ENCODE results near the gene KLHL36. TPM values are rescaled to one million over a fixed set of nuclear protein-coding genes. Genes with fewer than 3 reads are reported as not detected.

Gene KLHL36
- total RNA-seq: 59.4 and 86.6 TPM in 2 replicates

GRCh38 chr16:84647828-84648594, at the start of gene KLHL36:
TSS of gene KLHL36 (plus strand) at chr16:84648511. CDS start at chr16:84650868, 2,357 bp downstream.

GRCh38 chr16:84617791-84618580, 30.3 kb upstream of the KLHL36 start, which contains the start of gene COTL1:
TSS of gene COTL1 (minus strand) at chr16:84618078. CDS start at chr16:84617914, 164 bp downstream.

GRCh38 chr16:84699712-84700445, 51.6 kb downstream of the KLHL36 start, which contains the start of gene USP10:
TSS of gene USP10 (plus strand) at chr16:84700000. CDS start at chr16:84700091, 91 bp downstream.

Other genes starting within 250 kb of the KLHL36 start
- gene MEAK7, start 143.9 kb upstream of the KLHL36 start, total RNA-seq: 10.5 and 11.5 TPM in 2 replicates
- gene COTL1, start 30.4 kb upstream of the KLHL36 start, total RNA-seq: 73.3 and 96.4 TPM in 2 replicates
- gene USP10, start 51.5 kb downstream of the KLHL36 start, total RNA-seq: 30.0 and 37.9 TPM in 2 replicates
- gene CRISPLD2, start 171.5 kb downstream of the KLHL36 start, total RNA-seq: 80.4 and 82.6 TPM in 2 replicates

All from smooth muscle cell of bladder (primary cell).